GM19455 (cell line): ENCODE results near the gene RPN1.

Source experiments
- ATAC-seq: cut with Tn5 transposase; IDR thresholded peaks from one replicate; pipeline ENCODE4 v1.9.1; 2021; ENCODE audit not compliant: unreplicated experiment

Gene RPN1

GRCh38 chr3:128585189-128585588 lies 65.4 kb downstream of the RPN1 start:
- ATAC-seq, result no peak

GRCh38 chr3:128584412-128585020 lies 66.1 kb downstream of the RPN1 start:
- ATAC-seq, result no peak

DNA sequence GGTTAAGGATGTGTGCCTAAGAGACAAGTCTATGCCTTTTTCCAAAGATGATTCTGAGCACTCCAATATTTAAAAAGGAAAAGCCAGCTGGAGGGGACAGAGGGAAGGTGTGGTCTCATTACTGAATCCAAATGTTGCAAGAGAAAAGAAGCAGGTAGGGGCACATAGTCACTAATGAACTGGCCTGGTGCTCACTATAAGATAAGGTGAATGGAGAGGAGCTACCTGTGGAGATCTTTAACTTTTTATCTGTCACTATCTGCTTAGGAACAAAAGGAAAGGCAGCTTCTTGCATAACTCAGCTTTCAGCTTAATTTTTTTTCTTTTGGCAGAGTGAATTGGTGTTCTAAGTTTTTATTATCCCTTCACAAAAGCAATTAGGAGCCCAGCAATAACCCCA lies 69.1 kb downstream of the RPN1 start:
- ATAC-seq, result no peak

DNA sequence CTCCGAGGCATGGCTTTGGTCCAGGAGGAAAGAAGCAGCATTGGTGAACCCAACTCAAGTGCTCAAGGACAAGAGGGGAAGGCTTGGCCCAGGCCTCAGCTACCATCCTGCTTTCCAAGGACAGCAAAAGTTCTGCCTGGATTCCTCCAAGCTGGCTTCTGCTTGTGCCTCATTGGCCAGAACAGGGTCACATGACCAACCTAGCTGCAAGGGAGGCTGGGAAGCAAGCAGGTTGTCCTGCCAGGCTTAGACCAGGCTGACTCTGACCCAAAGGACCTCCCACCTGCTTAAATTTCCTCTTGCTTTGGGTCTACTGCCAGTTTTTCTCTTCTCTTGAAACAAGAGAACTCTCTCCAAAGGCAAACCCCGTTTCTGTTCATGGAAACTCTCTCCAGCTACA lies 70.7 kb downstream of the RPN1 start:
- no peak for ATAC-seq

GRCh38 chr3:128578346-128578745 lies 72.3 kb downstream of the RPN1 start:
- ATAC-seq, result no peak

- no peak for ATAC-seq
These were observed 72.9 kb downstream of the RPN1 start for GRCh38 chr3:128577711-128578110.

DNA sequence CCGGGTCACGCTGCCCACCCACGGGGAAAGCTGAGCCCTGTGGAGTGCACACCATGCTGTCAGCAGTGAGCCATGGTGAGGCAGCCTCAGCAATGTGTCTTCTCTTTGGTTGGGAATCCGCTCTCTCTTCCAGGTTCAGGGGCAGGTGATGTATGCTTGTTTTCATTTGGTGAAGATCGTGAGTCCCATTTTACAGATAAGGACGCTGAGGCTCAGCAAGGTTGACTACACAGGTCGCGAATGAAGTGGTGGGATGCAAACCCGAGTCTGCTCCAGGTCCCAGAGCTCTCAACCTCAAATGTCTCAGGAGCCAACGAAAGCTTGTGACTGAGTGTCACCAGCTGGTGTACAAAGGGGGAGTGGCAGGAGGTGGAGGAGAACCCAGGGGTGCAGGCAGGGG lies 74.3 kb downstream of the RPN1 start:
- no peak for ATAC-seq

- no peak for ATAC-seq
These were observed 74.8 kb downstream of the RPN1 start for GRCh38 chr3:128575777-128576176.

DNA sequence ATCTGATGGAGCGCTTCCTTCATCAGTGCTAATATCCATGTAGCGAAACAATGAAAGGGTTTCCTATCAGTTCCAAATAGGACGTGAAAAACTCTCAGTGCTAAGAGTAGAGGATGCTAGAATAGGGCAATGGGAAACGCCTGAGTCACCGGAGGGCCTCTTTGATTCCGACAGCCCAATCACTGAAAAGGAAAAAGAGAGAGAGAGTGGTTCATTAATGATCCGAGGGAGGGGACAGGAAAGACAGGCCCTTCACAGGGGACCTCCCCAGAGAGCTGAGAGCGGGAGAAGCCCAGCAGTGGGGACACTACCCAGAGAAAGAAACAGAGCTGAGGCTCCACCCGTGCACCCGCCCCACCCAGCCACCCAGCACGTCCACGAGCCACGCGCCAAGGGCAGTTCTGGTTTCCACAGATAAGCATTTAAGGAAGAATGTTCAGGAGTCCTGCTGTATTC lies 76.9 kb downstream of the RPN1 start:
- no peak for ATAC-seq

GRCh38 chr3:128573160-128573559 lies 77.5 kb downstream of the RPN1 start:
- ATAC-seq, result no peak

- ATAC-seq, result no peak
These were observed 77.9 kb downstream of the RPN1 start for GRCh38 chr3:128572644-128573105.

GRCh38 chr3:128572013-128572412 lies 78.6 kb downstream of the RPN1 start:
- ATAC-seq, result no peak
